NCI-H146 (cell line): ENCODE measurements around the gene ZSCAN10.

ENCODE experiments used
- DNase-seq: peaks from one replicate; lab custom pipeline; 2025; lab: John Stamatoyannopoulos, UW

Gene ZSCAN10

GRCh38 chr16:3046641-3047386 lies 52.3 kb downstream of the ZSCAN10 start:
- no peak for DNase-seq

- DNase-seq, result peak; percentile 41
These were observed 53.1 kb downstream of the ZSCAN10 start, which contains the start of gene MMP25 for GRCh38 chr16:3045758-3046640. Gene MMP25 (plus strand): TSS chr16:3046561. CDS start chr16:3046918, 357 bp downstream.

- DNase-seq, result no peak
These were observed 54.4 kb downstream of the ZSCAN10 start for GRCh38 chr16:3044708-3045107.

GRCh38 chr16:3042376-3042775 lies 56.7 kb downstream of the ZSCAN10 start:
- no peak for DNase-seq

- no peak for DNase-seq
These were observed 60.2 kb downstream of the ZSCAN10 start for GRCh38 chr16:3038896-3039295.
